GM12874 (cell line): ENCODE measurements around the gene GRK2.

Source experiments
- TF ChIP-seq, protein P1 (sequence below): IDR thresholded peaks from 2 replicates; pipeline ENCODE4 v1.5.1; 2011; ENCODE audit warnings: low read depth, mild to moderate bottlenecking, control low read depth, low read length, moderate library complexity; ENCODE audit not compliant: insufficient read depth

GRK2 gene

DNA sequence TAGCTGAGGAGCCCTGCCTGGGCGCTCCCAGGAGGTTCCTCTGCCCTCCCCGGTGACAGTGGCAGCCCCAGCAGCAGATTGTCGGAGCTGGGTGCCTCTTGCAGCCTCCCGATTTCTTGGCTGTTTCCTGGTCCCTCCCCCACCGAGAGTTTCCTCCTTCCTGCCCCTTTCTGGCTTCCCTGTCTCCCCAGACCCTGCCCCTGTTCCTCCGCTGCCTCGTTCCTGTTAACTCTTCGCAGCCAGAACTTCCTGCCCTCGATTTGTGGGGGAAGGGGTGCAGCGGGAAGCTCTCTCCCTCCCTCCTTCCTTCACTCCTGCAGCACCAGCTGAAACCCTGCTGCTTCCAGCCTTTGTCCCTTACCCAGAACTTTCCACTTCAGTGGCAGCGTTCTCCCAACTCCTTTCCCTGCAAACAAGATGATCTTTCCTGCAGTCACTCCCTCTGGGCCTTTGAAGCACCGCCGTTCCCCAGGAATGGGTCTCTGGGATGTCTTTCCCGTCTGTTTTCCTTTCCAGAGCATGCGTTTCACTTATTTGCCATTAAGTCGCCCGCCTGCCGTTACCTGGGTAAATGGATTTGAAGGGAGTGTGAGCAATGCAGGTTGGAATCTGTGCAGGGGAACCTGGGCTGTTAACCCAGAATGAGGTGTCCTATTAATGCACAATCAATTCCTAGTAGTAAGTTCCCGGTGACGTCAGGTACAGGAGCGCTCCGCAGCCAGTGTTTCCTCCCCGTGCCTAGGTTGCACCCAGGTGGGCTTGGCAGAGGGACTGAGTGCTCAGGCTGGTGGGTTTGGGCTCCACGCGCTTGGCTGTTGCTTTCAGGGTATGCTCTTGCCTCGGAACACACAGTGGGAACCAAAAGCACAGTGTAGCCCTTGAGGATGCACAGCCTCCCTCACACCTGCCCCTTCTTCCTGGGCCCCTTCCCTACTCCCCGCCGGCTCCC lies 4.3 kb downstream of the GRK2 start:
- TF ChIP-seq, protein P1, sequence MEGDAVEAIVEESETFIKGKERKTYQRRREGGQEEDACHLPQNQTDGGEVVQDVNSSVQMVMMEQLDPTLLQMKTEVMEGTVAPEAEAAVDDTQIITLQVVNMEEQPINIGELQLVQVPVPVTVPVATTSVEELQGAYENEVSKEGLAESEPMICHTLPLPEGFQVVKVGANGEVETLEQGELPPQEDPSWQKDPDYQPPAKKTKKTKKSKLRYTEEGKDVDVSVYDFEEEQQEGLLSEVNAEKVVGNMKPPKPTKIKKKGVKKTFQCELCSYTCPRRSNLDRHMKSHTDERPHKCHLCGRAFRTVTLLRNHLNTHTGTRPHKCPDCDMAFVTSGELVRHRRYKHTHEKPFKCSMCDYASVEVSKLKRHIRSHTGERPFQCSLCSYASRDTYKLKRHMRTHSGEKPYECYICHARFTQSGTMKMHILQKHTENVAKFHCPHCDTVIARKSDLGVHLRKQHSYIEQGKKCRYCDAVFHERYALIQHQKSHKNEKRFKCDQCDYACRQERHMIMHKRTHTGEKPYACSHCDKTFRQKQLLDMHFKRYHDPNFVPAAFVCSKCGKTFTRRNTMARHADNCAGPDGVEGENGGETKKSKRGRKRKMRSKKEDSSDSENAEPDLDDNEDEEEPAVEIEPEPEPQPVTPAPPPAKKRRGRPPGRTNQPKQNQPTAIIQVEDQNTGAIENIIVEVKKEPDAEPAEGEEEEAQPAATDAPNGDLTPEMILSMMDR = no peak

DNA sequence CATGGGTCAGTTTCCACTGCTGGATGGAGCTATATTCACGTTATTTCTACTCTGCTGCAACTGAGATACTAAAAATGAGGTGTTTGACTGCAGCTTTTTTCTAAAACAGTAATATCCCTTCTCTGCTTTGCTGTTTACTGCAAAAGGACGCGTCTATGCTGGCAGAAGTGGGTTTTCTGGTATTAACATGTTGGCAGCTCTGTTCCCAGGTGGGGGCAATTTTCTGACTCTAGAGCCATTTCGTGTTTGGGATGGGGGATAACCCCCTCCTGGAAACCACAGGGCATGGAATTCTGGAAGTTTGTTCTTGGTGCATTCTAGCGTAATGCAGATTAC lies 4.9 kb downstream of the GRK2 start:
- TF ChIP-seq, protein P1 = no peak

DNA sequence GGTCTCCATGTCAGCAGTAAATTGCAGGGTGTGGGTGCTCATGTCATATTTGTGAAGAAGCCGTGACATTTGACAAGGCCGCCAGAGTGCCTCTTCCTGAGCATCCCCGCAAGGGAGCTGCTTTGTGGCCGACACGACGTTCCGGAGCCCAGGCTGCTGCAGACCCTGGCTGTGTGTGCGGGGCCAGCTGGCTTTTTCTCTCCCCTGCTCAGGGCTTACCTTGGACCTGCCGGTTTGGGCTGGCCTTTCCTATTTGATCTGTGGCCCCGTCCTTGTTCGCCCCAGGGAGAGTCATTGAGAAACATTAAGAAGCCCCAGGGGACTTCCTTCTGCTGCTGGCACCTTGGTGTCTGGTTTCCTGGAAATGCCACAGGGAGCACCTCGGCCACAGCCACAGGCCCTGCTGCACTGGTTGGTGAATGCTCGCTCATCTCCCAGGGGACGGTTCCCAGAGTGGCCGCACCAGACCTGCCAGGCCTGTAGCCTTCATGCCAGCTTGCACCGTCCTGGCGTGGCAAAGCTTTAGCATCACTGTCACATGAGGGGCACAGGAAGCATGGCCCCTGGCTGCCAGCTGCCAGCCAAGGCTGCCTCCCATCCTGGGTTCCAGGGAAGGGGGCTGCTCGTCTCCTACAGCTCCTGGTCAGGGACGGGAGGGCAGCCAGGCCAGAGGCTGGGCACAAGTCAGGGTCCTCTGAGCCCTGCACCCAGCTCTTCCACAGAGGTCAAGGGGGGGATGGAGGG lies 5.4 kb downstream of the GRK2 start:
- TF ChIP-seq, protein P1 = no peak

DNA sequence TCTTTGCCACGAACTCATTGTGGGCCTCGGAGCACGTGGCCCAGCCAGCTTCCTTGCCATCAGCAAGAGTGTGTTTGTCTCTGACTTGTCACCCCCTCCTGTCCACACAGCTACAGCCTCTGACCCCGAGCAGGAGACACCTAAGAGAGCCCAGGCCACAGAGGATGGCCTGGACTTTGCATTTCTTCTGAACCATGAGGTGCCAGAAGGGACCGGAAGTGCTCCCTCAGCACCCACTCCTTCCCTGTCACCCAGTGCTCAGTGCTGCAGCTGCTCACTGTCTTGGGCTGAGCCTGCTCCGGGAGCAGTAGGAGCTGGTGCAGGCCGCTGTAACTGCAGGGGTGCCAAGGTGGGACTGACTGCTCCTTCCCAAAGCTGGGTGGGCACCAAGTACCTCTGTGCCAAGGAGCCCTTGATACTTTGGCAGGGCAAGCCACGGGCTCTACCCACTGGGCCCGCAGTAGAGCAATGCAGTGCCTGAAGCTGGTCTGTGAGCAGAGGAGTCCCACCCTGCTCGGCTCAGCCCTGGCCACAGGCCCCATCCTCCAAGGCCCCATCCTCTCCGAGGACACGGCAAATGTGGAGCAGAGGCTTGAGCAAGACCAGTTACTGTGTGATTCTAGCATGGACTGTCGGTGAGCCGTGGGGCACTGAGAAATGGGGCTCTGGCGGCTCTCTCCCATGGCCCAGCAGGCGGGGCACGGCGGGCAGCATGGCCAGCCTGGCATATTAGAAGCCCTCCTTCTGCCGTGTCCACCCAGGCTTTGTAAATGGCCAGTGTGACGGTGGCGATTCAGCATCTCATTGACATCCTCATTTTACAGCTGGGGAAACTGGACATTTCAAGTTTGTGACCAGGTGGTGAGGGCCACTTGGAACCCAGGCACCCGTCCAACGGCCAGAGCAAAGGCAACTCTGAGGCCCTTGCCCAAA lies 6.3 kb downstream of the GRK2 start:
- TF ChIP-seq, protein P1 = no peak

DNA sequence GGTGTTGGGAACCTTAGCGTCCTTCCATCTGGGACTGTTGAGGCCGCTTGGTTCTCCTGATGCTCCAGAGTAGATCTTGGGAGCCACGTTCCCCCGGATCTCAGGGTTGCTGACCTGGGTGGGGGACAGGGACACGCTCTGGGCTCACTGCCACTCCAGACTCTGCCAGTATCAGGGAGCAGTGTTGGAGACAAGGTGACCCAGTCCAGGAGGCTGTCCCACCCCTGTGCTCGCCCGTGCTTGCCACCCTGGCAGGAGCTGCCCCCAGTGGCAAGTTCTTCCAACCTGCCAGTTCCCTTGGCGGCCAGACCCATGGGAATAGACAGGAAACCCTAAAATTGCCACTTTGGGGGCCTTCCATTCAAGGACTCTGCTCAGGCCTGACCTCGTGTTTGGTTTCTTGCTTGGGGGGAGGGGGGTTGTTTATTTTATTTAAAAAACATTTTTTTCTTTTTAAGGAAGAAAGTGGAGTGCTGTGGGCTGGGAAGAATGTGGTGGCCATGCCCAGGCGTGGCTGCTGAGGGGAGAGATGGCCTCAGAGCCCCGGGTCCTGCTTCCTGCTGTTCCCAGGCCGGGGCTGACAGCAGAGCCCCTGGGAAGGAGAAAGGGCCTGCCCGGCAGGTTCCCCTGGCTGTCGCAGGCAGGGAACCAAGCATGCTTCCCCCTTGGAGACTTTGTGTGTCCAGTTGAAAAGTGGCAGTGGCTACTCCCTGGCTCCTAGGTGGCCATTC lies 7.2 kb downstream of the GRK2 start:
- TF ChIP-seq, protein P1 = no peak

DNA sequence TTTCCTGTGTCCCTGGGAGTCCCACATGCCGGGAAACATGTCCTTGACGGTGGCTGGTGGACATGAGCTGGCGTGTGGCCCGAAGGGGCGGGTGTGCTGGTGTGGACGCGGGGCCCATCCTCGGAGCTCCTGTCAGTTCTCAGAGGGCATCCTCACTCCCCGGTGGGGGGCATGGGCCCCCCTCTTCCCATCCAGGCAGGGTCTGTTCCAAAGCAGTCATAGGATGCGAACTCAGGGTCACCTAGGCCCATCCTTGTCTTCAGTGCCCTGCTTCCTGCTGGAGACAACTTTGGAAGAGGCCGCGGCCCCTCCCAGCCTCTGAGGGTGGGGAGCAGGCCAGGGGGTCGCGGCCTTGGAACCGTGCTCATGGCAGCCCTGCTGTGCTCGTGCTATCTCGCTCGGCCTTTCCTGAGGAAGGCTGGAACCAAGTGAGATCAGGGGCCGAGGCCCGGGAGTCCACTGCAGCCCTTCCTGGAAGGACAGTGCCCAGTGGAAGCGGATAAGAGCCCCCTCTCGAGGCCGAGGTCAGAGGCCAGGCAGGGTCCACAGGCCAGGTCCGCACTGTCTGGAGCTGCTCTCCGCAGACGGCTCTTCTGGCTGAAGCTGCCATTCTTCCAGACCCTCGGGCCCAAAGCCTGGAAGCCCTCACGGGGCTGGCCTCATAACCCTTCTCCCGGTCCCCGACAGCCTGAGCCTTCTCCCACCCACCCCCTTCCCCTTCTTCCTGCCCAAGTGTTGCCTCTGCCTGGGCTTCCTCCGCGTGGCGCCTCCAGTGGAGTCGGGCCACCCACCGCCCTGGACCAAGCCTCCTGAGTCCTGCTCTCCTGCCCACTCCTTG lies 8.7 kb downstream of the GRK2 start:
- TF ChIP-seq, protein P1 = no peak
